HG02642 (cell line): ENCODE results near the gene ENPP7.
"Not testable (repeated sequence)": the region's sequence is repeated elsewhere in the genome, so short reads cannot be mapped to it uniquely, and the experiment has no call there.

Source experiments
- ATAC-seq: cut with Tn5 transposase; IDR thresholded peaks from one replicate; pipeline ENCODE4 v1.9.1; 2021; ENCODE audit warnings: mild to moderate bottlenecking; ENCODE audit not compliant: unreplicated experiment, poor library complexity

Gene ENPP7

DNA sequence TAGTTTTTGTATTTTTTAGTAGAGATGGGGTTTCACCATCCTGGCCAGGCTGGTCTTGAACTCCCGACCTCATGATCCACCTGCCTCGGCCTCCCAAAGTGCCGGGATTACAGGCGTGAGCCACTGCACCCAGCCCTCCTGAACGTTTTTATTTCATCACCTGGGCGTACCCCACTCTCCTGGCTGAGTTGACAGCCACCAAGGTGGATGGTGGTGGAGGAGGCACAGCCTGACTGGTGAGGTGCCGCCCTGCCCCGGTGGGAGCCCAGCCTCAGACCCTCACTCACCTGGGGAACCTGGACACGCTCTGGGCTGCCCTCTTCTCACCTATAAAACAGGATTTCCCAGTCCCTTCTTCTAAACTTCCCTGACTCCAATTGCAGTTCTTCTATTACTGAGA, 42.0 kb downstream of the ENPP7 start:
- not testable (repeated sequence) for ATAC-seq

DNA sequence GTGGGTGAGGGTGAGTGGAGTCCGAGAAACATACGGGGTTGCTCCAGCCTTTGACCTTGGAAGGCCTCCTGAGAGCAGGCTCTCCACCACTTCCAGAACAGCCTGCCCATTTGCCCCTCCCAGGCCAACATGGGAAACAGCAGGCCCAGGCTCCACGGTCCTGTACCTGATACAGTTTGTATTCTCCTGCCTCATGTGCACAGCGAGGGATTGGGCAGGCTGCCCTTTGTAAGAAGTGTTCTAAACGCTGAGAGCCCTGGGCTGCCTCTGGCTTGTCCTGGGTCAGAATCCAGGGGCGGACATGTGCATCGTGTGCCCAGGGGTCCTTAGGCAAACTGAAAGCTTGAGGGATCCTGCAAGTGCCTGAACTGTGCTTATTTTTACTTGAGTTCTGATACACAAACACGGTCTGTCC, 43.8 kb downstream of the ENPP7 start:
- no peak for ATAC-seq

DNA sequence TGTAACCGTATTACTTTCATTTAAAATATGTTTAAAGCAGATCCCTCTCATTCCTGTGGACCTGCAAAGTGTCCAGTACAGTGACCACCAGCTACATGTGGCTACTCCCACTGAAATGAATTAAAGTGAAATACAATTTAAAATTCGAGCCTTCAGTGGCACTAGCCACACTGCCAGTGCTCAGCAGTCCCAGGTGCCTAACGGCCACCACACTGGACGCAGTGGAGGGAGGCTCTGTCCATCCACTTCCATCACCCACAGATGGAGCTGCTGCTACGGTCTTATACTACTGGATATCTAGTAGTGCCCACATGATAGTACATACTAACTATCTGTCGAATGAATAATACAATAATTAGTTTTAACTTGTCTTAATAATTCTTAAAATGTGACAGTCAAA, 44.9 kb downstream of the ENPP7 start:
- no peak for ATAC-seq

DNA sequence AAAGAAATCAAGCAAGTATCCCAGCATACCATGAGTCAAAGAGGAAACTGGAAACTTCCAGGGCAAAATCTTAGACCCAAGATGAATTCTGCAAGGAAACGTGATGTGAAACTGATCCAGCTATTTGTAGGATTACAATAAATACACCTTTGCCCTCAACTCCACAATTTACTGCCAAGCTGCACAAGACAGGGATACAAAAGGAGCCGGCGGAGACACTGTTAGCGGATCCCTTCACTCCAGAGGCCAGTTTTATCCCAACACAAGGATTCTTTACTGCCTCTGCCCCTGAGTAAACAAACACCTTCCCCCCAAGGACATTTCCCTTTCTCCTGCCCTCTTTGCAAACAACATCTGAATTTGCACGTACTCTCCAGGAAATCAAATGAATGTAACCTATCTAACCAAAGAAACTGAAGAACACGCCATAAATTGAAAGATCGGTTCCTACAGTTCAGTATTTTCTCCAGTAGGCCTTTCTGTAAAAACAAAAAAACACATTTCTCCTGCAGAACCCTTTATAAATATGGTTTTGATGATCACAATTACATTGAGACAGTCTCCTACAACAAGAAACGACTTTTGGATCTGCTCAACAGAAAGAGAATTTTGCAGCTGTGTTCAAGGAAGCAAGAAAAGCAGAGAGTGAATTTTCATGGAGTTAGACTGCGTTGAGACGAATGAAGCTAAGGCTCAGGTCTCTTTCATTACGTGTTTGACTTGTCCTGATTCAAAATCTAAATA, 45.8 kb downstream of the ENPP7 start:
- ATAC-seq, result no peak

DNA sequence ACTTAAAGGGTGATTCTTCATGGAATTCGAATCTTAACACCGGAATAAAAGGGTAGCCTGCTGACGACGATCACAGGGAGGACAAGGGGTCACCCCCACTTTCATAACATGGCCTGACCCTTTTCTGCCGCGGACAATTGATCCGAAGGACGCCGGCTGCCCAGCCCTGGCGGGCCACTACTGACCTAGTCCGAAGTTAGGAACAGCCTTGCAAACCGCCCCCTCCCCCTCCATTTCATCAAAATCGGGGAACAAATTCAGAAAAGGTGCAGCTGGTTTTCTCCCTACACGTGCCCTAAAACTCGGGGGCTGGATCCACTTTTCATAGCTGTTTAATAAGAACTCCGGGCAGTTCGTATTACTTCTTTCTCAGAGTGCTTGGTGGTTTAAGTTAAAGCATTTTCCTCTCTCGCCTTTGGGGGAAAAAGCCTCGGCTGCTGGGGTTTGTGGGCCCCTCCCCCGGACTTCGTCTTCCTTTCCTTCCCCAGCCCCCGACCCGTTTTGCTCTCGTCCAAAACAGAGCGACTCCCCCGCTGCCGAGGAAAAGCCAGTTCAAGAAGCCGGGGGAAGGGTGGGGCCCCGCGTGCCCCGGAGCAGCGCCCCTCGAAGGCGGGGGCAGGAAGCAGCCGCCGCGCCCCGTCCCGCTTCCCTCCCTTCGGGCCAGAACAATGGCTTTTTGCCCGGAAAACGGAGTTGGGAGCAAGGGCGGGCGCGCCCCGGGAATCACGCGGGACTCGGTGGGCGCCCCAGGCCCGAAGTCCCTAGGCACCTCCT, 46.6 kb downstream of the ENPP7 start:
- ATAC-seq, result peak; percentile 31

DNA sequence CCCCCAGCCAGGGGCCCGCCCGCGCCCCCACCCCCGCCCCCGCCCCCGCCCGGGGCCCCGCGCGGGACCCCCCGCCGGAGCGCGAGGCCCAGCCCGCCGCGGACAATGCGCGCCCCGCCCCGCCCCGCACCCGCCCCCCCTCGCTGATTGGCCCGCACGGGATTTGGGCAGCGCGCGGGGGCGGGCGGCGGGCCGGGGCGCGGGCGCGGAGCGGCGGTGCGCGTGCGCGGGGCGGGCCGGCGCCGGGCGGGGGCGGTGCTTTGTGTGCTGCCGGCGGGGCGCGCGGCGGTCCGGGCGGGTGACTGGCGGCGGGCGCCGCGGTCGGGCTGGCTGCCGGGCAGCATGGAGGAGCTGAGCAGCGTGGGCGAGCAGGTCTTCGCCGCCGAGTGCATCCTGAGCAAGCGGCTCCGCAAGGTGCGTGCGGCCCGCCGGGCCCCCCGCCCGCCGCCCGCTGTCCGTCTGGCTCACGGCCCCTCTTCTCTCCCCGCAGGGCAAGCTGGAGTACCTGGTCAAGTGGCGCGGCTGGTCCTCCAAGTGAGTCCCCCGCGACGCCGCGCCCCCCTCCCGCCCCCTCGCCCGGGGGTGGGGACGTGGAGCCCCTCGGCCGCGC, 47.3 kb downstream of the ENPP7 start, which contains the start of gene CBX2:
TSS of gene CBX2 (plus strand) at position 255 of the 610 bp plus-strand sequence. CDS start at position 343, 88 bp downstream.
- ATAC-seq, result peak; percentile 88

DNA sequence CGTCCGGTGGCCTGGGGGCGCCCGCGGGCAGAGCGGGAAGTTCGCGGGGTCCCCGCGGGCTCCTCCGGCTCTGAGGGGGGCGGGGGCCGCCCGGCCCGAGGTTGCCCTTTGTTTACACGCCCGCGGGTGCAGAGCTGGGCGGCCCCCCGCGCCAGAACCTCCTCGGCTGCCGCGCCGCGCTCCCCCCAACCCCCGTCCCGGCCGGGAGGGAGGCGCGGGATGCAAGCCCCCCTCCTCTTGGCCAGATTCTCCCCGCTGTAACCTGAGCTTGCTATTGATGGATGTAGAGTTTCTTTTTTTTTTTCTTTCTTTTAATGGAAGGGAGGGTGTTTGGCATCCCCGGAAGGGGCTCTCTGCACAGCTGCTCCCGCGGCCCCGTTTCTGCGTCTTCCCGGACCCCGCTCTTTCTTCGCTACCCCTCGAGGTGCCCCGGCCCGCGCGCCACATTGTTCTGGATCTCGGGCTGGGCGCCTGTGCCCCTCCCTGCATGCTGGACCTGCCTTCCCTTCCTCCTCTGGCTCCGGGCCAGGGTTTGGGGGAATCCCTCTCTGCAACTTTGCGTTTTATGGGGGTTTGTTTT, 47.9 kb downstream of the ENPP7 start:
- ATAC-seq, result peak; percentile 14

DNA sequence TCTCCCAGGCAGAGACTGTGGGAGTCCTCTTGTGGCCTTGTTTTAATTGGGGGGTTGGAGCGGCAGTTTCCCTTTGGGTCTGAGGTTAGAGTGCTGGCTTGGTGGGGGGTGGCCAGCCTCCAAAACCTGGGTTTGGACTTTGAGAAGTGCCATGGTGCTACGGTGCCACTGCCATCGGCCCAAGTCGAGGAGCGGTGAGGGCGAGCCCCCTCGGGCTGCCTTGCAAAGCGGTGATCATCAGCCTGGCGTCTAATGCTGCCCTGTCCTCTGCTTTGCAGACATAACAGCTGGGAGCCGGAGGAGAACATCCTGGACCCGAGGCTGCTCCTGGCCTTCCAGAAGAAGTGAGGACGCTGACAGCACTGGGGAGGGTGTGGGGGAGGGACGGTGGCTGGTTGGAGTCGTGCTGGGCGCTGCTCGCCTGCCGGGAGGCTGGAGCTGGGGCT, 48.4 kb downstream of the ENPP7 start:
- ATAC-seq, result no peak

DNA sequence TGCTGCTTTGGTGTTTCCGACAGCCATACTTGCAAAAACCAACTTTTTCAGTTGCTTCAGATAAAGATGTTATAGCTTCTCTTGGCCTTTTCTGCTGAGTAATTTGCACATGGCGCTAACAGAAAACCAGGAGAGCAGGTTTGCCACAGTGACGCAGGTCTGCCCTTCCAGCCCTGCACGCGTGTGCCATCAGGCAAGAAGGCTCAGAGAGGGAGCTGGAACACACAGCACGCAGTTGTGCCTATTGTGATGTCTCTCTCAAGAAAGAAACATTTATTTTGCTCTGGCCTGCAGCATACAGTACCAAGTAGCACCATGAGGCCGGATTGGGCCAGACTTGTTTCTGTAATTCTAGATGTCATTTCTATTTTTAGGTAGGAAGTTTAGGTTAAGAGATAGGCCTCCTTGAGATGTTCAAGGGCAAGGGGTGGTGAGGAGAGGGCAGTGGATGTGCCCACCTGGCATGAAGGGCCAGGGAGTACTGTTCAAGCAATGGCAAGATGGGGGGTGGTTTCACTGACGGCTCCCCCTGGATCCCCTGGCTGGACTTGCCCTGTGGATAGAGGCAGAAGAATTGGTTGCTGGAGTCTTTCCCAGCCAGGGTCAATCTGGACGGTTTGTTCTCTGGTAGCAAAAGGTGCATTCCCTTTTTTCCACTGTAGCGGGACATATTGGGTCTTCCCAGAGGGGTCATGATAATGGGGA, 49.1 kb downstream of the ENPP7 start:
- ATAC-seq, result no peak

DNA sequence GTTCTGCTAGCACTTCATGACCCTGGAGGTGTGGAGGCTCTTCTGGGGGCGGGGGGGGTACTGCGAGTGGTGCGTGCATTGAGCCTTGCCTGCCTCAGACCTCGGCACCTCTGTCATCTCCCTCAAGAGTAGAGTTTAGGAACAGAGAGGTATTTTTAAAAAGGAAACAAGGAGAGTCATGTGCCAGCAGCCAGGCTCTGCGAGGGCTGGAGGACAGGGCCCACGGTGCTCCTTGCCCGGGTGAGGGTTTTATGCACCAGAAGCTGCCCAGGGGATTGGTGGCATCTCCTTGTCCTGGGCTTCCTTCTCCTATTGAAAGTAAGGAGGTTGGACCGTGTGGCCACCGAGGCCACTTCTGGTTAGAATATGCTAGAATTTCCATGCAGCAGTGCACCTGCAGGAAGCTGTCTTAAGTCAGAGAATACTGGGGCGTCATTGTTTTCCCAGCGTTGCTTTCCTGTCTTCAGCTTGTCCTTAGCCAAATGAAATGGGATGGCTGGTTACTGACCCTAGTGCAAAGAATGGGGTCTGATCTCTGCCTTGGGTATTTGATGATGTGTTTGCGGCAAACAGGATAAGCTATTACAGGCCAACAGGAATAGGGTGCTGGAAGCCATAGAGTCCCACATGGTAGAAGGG, 50.4 kb downstream of the ENPP7 start:
- no peak for ATAC-seq

DNA sequence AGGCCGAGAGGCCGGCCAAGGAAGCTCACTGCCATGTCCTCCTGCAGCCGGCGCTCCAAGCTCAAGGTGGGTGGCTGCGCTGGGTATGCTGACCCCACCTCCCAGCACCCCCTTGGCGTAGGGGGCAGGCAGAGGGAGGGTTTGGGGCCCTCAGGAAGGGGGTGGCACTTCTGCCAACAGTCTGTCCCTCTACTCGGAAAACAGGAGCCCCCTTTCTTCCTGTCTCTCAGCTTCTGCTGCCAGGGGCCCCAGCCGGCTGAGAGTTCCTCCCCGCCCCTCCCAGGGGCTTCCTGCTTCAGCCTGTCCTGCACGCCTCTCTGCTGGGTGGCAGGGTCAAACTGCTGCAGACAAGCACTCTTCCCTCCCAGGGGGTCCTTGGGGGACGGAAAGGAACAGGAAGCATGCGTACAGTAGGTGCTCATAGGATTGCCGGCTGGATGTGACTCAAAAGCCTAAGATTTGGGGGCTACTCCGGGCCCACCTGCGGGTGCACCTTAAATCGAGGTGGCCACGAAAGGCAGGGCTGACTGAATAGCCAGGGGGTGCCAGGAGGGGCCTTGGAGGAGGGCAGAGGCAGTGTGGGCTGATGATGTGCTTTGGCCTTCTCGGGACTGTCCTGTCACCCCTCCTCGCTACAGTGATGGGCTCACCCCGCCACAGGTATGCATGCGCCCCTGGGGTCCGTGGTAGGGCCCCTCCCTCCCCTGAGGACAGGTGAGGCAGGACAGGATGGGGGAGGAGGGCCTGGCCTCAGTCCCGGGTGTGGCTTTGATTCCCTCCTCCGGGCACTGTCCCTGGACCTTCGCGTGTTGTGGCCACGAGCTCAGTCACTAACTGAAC, 51.2 kb downstream of the ENPP7 start:
- ATAC-seq, result no peak

DNA sequence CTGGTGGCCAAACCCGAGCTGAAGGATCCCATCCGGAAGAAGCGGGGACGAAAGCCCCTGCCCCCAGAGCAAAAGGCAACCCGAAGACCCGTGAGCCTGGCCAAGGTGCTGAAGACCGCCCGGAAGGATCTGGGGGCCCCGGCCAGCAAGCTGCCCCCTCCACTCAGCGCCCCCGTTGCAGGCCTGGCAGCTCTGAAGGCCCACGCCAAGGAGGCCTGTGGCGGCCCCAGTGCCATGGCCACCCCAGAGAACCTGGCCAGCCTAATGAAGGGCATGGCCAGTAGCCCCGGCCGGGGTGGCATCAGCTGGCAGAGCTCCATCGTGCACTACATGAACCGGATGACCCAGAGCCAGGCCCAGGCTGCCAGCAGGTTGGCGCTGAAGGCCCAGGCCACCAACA, 53.1 kb downstream of the ENPP7 start:
- no peak for ATAC-seq

DNA sequence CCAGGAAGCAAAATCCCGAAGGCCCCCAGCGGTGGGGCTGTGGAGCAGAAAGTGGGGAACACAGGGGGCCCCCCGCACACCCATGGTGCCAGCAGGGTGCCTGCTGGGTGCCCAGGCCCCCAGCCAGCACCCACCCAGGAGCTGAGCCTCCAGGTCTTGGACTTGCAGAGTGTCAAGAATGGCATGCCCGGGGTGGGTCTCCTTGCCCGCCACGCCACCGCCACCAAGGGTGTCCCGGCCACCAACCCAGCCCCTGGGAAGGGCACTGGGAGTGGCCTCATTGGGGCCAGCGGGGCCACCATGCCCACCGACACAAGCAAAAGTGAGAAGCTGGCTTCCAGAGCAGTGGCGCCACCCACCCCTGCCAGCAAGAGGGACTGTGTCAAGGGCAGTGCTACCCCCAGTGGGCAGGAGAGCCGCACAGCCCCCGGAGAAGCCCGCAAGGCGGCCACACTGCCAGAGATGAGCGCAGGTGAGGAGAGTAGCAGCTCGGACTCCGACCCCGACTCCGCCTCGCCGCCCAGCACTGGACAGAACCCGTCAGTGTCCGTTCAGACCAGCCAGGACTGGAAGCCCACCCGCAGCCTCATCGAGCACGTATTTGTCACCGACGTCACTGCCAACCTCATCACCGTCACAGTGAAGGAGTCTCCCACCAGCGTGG, 53.7 kb downstream of the ENPP7 start:
- no peak for ATAC-seq

DNA sequence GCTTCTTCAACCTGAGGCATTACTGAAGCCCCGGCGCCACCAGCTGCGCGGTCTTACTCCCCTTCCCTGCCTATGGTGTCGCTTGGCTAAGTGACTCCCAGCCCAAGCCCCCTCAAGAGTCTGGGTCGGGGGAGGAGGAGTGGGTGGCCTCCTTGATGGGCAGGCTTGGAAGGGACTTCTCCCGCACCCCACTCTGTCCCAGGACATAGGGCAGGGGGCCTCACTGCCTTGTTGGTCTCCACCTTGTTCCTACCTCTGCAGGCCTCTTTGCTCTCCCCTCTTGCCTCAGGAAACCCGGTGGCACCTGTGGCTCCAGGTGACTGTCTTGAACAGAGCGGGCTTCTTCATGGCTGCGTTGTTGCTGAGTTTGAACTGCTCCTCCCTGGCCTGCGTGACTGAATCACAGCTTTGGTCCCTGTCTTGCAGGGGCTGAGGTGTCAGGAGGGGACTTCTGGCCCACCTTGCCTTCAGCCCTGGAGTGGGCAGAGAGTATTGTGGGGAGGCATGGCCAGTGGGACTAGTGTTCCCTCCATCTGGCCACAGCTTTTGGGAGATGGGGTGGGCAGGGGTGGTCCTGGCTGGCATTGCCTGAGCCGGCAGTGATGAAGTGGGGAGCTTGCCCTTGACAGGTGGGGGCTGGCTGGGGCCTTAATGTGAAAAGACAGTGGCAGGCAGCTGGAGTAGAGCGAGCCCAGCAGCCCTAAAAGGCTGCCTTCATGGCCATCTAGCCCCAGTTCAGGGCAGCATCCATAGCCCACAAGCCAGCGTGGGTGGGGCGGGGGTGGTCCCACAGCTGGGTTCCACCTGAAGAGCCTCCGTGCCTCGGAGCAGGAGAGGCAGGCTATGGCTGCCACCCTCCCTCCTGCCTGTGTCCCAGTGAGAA, 54.5 kb downstream of the ENPP7 start:
- no peak for ATAC-seq

DNA sequence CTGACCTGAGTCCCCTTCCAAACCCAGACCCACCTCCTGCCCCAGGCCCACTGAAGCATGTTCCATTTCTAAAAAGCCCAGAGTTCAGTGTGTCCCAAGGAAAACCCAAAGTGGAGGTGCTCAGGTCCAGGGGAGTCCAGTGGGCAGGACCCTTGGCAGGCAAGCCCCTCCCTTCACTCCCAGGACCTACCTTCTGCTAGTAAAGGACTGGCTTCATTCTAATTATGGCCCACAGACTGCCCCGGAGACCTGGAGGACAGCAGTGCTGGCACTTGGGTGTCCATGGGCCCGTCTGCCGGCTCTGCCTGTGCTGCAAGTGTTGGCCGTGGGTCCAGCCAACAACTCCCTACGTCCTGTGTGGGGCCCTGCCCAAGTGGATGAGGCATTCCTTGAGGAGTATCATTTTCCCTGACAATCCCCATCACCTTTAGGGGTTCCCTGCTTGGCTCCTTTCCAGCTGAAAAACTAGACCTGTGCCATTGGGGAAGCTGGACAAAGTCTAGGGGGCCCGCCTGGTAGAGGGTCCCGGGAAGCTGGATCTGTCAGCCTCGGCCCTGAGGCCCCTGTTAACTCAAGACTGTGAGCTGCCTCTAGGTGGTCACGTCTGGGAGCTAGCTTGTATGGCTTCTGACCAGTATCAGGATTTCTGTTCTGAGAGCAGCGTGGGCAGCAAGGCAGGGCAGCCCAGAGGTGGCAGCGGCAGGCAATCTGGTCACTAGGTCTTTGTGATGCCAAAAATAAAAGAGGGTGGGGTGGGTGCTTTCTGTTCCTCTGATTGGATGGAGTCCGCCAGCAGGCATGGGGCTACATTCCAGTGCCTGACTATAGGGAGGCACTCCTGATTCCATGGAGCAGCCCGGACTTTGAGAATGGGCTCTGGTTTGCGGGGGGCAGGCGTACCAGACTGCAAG, 55.4 kb downstream of the ENPP7 start:
- no peak for ATAC-seq

DNA sequence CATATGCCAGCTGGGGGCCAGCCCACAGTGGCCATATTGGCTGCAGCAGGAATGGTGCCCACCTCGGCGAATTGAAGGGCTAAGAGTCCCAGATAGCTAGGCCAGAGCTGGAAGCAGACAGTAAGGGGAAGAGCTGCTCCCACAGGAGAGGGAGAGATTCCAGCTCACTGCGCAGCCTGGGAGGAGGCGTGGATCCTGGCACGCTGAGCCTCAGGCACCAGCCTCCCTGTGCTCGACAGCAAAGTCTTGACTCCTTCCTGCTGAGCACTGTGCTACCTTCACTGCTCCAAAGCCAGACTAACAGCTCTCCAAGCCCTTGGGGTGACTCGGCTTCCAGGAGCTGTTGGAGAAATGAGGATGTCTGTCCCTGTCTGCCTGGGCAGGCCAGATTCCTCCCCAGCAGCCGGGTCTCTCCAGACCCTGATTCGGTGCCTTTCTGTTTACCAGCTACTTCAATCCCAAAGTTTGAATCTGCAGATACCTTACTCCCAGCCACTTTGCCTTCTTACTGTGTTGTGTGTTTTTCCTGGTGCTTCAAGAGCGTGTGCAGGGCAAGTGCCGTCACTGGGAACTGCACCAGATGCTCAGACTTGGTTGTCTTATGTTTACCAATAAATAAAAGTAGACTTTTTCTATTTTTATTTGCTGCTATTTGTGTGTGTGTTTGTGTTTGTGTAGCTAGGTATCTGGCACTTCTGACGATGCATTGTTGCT, 56.3 kb downstream of the ENPP7 start:
- no peak for ATAC-seq
